Glomerular visceral epithelial cell (primary cell): ENCODE results near the gene ZMIZ1.

Experiments used
- DNase-seq: peaks from one replicate; pipeline ENCODE4 v3.0.0-alpha.2; 2016; ENCODE audit errors: extremely low spot score

ZMIZ1 gene

DNA sequence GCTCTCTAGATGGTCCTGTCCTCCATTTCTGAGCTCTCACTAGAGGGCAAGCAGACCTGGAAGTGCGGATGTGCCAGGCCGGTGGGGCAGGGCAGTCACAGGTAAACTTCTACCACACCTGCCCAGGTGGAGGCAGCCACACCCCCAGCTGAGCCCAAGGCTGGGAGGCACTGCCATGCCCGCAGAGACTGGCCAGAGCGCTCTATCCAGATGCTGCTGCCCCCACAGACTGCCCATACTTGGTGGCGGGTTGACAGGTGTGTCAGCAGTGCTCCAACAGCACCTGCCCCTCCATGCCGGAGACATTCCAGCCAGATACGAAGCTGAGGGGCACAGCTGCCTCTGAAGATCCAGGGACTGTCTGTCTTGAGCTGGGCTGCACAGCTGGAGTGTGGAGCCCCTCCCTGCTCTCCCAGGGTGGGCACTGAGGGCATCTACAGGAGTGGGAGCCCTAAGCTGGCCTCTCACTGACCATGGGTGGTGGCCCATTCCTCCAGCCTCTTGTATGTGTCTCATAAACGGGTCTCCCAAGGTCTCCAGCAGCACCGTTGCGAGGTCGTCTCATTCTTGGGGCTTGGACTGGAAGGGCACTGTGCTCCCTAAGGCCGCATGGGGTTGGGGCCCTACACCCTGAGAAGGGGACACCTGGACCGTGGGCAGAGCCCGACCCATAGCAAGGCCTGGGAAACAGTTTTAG, 240.4 kb downstream of the ZMIZ1 start:
- no peak for DNase-seq

DNA sequence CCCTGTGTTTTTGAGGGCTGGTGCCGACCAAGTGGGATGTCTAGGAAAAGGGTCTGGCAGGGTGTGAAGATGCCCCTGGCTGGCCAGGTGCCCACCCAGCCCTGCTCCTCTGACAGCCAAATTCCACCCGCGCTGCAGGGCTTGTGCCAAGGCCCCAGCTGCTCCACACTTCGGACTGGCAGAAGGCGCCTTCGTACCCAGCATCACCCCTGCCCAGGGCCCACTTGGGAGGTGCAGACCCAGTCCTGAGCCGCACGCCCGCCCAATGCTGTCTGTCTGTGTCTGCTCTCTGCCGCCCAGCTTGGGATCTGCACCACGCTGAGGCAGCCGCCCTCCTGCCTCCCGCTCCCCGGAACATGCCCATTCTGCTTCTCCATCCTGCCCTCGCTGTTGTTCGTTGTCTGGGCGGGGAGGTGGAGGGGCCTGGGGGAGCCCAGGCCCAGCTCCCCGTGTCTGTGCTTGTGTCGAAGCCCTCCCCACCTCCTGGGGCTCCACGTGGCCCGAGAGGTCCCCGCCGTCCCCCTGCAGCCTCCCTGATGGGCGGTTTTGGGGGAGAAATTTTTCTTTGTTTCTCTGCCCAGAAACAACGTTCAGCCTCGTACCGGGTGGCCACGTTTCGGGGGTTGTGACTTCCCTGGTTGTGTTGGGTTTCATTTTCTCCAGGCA, 241.6 kb downstream of the ZMIZ1 start:
- no peak for DNase-seq

GRCh38 chr10:79310911-79311573, 242.3 kb downstream of the ZMIZ1 start:
- DNase-seq, result no peak

- no peak for DNase-seq
Observed at GRCh38 chr10:79311581-79312407, 243.0 kb downstream of the ZMIZ1 start.

DNA sequence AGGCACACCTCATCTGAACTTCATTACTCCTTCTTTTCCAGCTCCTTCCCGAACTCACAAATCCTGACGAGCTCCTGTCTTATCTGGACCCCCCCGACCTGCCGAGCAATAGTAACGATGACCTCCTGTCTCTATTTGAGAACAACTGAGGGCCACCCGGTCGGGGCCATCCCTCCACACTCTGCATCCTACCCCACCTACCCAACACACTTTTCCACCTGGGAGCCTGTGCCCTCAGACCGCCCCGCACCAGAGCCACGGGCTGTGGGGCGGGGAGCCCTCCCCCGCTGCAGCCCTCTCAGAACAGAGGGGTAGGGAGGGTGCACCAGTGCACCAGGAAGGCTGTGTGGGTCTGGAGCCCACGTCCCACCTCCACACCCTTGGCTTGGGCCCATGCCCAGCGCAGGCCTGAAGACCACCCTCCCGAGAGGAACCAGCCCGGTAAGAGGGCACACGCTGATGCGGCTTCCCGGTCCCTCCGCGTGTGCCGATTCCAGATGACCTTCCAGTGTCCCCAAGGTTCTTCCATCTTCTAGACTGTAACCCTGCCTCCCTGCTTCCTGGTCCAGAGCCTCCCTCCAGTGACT, 243.9 kb downstream of the ZMIZ1 start:
- no peak for DNase-seq

- no peak for DNase-seq
Observed at GRCh38 chr10:79313320-79313719, 244.6 kb downstream of the ZMIZ1 start.

DNA sequence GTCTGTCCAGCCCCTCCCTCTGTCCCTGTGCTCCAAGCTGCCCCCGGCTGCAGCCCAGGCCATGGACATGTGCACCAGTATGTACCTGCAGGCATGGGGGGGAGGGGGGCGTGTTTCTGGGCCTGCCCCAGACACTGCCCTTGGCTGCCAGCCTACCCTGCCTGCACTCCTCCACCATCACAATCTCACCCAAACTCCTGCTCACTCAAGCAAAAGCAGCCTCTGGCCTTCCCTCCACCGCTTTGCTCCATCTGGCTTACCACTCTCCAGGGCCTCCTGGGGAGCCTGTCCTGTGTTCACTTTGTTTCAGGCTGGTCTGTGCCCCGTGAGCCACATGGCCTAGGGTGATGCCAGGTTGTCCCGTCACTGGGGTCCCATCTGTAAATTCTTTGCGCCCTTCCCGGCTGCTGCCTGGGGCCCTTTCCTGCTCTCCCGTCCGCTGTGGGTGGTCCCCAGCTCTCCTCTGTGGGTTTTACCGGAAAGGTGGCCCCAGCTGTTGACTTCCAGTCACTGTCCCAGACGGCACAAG, 245.2 kb downstream of the ZMIZ1 start:
- no peak for DNase-seq

- no peak for DNase-seq
Observed at GRCh38 chr10:79314761-79315601, 246.2 kb downstream of the ZMIZ1 start.

DNA sequence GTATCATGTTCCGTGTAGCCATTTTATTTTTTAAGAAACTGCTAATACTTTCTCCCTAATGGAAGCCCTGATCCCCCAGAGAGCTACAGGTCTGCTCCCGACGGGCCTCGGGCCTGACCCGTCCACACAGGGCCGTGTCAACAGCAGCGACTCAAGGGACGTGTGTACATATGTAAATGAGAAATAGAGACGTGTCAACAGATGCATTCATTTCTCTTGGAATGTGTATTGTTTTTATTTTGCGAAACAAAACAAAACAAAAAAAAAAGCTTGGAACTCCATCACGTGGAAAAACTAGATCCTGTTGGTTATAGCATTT, 246.8 kb downstream of the ZMIZ1 start:
- no peak for DNase-seq

DNA sequence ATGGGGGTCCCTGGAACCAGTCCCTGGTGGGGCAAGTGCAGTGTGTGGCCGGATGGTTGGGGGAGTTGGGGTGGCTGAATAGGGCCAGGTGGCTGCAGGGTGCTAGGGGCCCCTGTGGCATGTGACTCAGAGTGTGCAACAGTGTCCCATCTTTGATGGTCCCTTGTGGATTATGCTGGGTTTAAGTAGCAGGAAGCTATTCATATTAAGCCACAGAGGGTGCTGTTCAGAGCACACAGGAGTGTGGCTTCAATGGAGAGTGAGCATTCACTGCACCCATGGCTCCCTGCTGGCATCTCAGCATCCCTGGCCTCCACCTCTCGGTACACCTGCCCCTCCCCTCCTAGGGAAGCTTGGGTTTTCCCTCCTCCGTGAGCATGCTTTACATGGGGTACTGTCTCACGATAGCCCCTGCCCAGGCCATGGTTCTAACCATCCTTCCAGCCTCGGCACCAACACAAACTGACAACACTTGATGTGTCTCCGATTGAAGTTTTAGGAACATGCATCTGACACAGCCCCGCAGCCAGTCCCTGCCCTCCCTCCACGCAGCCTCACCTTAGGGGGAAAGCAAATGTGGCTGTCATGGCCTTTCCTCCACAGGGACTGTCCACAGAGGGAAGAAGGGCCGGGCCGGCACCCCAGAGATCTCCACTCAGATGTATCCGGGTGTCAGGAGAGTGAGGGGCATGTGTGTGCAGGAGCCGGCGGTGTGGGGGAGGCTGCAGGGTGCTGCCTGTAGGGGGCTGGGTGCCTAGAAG, 248.1 kb downstream of the ZMIZ1 start:
- peak; percentile 24 for DNase-seq

DNA sequence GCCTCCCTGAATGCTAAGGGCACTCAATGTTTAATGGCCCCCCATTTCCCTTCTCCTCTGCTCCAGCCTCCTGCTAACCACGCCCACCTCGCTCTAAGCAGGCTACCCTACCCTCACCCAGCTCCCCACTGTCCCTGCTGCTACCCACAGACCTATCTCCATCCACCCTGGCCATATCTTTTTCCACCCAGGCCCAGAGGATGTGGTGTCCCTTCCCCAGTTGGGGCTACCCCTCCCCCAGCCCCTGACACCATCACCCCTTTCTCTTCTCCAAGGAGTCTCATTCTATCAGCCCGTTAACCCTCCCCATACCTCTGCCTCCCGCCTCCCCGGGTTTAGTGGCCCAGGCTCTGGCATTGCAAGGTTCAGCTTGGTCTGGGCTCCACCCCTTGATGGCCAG, 249.6 kb downstream of the ZMIZ1 start:
- DNase-seq, result no peak

- DNase-seq, result no peak
Observed at GRCh38 chr10:79319115-79319771, 250.5 kb downstream of the ZMIZ1 start.

- no peak for DNase-seq
Observed at GRCh38 chr10:79320316-79320715, 251.6 kb downstream of the ZMIZ1 start.

DNA sequence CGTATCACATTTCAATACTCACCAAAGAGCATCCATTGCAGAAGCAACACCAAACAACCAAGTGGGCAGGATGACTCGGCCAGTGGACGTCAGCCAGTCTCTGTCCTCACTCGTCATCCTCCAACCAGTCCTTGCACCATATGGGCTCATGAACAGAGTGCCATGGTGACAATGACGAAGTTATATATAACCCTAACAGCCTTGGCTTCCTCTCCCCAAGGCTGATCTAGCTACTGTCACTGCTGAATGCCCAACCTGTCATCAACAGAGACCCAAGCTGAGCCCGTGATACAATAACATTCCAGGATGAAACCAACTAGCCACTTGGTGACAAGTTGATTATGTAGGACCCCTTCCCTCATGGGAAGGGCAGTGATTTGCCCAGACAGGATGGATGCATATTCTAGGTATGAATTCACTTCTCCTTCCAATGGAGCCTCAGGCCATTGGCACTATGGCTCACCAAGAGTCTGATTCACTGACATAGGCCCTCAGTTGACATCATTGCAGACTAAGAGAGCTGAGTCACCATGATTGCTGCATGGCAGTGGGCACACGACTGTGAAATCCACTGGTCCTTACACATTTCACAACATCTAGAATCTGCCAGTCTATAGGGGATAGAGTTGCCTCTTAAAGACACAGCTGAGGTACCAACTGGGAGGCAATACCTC, 252.2 kb downstream of the ZMIZ1 start:
- DNase-seq, result peak; percentile 82

DNA sequence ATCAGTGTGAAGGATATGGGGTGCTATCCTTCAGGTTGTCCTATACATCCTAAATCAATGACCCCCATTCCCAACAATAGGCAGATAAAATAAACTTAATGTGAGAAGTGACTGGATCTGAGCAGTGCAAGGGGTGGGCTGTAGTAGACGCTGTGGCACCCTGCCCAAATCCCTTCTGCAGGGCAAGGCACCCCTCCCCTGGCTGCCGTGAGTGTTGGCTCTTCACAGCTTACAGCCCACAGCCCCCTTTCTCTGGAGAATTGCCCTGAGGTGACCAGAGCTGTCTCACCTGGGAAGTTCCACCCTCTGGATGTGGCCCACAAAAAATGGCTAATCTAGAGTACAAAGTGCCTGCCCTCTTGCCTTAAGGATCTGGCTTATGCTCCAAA, 252.7 kb downstream of the ZMIZ1 start:
- DNase-seq, result no peak

- no peak for DNase-seq
Observed at GRCh38 chr10:79321951-79322350, 253.2 kb downstream of the ZMIZ1 start.

DNA sequence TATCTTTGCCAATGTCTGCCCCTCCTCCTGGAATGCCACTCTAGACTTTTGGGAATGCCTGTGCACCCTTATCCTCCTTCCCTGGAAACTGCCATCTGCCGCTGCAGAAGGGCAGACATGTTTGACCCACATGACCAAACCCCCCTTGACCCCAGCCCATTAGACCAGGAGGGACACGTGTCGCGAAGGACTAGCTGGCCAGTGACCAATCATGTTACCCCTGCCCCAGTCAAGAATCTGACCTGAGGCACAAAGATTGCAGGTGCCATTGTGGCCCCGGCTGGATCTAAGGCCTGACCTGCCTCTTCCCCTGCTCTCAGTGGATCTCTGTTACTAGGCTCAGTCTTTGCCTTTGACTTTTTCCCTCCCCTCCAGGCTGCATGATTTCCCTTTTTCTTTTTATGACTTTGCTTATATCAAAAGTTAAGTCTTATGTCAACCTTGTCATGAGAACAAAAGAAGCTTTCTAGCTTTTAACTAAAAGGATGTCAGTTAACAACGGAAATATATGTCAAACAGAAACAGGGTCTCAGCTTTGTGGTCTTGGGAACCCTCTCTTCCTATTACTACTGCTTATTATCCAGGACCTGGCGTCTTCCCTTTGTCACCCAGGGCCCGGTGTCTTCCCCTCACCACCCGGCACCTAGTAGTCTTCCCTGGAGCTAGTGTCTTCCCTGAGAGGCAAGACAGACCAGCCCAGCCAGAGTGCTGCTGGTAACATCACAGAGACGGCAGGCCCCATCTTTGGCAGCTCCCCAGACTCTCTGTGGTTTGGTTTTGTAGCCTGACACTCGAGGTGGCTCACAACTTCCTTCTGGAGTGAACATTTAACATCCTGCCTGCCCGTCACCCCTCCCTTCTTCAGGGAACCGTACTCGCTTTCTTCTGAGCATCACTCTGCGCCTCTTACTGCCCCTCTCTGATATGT, 254.1 kb downstream of the ZMIZ1 start:
- peak; percentile 90 for DNase-seq

- DNase-seq, result no peak
Observed at GRCh38 chr10:79323602-79324001, 254.8 kb downstream of the ZMIZ1 start.
